HG03108 (cell line): Measurements from ENCODE around the gene PLEKHG3.
"Not testable (repeated sequence)": the region's sequence is repeated elsewhere in the genome, so short reads cannot be mapped to it uniquely, and the experiment has no call there.

Experiments used
- ATAC-seq: cut with Tn5 transposase; IDR thresholded peaks from one replicate; pipeline ENCODE4 v1.9.1; 2021; ENCODE audit warnings: moderate library complexity; ENCODE audit not compliant: unreplicated experiment

The PLEKHG3 gene

GRCh38 chr14:64686282-64686615 lies 18.0 kb upstream of the PLEKHG3 start:
- no peak for ATAC-seq

GRCh38 chr14:64688031-64688430 lies 16.2 kb upstream of the PLEKHG3 start:
- ATAC-seq = no peak

DNA sequence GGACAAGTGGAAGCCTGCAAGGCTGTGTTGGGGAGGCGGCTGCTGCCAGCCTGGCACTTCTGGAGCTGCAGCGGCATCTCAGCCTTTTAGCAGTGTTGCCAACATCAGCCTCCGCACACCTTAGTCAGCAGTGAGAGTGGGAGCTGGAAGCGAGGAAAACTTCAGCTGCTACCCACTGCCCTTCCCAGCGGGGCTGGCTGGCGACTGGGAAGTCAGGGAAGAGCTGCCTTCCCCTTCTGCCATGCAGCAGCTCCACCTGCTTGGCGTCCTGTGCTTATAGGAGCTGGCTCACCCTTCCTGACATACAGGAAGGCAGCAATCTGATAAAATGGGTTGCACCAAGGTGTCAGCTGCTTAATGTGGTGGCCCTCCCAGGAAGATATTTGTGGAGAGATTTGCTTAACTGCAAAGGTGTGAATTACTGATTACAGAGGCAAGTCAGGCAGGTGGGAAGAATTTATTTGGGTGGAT lies 15.4 kb upstream of the PLEKHG3 start:
- no peak for ATAC-seq

GRCh38 chr14:64689289-64689688 lies 14.9 kb upstream of the PLEKHG3 start:
- ATAC-seq = no peak

DNA sequence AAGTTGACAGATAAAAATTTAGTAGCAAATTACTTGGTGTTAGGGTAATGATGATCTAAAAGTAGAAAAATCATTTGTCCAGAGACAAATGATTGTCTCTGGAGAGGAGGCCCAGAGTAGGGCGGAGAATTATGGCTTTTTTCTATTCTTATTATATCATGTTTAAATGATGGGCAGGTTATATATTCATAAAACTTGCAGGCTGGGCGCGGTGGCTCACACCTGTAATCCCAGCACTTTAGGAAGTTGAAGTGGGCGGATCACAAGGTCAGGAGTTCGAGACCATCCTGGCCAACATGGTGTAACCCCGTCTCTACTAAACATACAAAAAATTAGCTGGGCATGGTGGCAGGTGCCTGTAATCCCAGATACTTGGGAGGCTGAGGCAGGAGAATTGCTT lies 13.6 kb upstream of the PLEKHG3 start:
- not testable (repeated sequence) for ATAC-seq

DNA sequence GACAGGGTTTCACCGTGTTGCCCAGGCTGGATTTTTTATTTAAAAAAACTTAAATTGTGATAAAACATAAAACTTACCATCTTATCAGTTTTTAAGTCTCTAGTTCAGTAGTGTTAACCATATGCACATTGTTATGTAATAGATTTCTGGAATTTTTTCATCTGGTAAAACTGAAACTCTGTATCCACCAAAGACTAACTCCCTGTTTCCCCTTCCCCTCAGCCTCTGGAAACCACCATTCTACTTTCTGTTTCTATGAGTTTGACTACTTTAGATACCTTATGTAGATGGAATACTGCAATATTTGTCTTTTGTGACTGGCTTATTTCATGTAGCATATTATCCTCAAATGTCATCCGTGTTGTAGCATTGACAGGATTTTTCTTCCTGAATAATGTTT lies 12.8 kb upstream of the PLEKHG3 start:
- ATAC-seq = no peak

DNA sequence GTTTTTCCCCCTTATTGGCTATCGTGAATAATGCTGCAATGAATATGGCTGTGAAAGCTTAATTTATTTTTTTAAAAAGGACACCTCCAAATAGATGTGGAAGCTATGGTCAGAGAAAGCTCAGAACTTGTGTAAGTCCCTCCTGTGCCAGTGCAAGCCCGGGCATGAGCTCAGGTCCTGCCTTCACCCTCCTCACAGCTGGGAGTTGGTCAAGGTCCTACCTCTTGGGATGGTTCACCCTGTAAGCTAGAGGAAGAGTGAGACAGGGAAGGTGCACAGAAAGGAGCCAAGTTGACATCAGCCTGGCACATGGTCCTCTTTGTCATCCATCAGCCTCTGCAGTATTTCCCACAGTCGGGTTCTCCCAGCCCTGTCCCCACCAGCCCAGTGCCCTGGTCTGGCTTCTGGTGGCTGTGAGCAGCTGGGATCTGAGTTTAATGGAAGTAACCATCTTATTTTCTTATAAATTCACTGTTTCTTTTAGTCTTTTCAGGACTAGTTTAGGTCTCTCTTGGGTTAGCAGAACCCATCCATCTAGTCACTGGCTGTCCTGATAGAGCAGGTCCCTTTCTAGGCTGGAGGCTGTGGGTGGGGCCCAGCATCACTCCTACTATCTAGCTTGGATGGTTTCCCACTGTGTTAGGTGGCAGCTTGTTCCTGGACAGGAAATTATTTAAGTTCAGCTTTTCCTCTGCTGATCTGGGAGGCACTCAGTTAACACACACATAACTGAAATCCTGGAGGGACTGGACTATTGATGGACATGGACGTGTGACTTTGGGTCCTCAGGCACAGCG lies 11.8 kb upstream of the PLEKHG3 start:
- ATAC-seq = no peak

DNA sequence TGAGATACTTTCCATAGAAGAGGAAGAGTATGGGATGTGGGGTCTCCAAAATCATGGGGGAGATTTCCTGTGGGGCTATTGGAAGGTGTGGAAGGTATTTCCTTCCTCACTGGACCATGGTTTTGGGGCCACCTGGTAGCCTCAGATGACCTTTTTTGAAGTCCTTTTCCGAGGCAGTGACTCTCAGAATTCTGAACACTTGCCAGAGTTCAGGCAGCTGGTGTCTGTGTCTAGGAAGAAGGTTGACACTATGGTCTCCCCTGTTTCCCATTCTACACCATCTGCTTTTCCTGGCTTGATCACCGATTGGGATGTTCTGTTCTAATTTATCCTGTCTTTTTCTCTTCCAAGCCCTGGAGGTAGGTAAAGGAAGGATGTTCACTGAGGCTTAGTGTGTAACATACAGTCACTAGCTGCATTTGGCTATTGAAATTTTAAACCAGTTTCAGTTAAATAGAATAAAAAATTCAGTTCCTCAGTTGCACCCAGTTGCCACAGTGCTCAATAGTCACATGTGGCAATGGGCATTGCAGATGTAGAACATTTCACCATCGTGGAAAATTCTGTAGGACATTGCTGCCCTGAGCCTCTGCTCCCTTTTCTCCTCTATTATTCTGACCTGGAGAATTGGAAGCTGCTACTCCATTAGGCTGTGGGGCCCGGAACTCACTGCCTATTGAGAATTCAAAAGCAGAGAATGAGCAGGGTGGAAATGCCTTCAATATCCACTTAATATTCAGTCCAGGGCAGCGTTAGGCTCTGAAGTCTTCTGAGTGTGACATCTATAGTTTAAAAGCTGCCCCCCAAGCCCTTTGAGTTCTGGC lies 11.0 kb upstream of the PLEKHG3 start:
- ATAC-seq = no peak

- ATAC-seq = no peak
Measured at GRCh38 chr14:64693810-64694165, 10.4 kb upstream of the PLEKHG3 start.

DNA sequence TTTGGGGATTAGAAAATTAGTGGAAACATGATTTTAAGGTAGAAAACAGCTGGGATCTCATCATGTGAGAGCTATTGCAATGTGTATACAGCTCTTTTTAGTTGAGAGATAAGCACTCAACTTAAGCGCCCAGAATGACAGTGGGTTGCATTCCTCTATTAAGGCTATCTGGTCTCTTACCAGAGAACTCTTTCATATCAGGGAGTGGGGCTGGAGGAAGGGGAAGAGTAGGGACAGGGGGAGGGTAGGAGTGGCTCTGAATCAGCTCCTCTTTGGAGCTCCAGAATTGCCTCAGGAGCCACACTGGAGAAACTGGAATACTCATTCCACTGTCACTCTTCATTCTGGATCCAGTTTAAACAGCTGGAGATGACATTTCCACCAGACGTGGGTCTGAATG lies 9.2 kb upstream of the PLEKHG3 start:
- no peak for ATAC-seq

DNA sequence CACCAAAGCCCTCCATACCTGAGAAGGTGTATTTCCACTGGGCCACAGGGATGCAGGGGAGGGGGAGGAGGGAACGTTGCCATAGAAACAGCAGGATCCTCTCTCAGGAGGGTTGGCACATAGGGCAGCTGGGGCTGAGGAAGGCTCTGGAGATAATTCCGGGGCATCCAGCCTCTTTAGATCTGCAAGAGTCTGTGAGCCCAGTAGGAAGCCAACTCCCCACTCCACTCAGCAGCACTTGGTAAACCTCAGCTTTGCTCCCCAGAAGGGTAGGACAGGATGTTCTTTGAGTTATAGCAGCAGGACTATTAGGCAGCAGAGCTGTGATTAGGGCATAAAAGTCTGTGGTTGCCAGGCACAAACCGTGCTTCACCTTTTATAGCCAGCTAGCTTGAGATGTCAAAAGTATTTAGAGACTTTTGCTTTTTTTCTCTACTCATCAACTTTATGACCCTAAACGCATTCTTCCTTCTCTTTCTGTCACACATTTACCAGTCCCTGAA lies 7.8 kb upstream of the PLEKHG3 start:
- ATAC-seq = no peak

DNA sequence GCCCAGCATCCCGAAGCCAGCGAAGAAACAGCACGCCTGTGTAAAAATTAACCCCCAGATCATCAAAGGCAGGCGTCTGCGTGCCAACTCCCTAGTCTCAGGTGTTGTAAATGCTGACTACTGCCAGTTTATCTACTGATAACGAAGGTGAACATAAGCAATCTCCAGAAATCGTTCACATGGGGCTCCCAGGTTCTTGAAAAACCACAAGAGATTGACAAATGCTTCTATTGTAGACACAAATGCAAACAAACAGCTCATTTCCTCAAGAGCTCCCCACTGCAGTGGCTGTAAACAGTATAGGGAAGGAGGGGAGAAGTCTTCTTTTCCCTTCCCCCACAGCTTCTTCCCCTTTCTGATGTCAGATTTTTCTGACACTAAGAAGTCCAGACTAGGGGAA lies 5.3 kb upstream of the PLEKHG3 start:
- ATAC-seq = no peak

GRCh38 chr14:64700290-64700689 lies 3.9 kb upstream of the PLEKHG3 start:
- ATAC-seq = no peak

- ATAC-seq = no peak
Measured at GRCh38 chr14:64700894-64701293, 3.3 kb upstream of the PLEKHG3 start.

DNA sequence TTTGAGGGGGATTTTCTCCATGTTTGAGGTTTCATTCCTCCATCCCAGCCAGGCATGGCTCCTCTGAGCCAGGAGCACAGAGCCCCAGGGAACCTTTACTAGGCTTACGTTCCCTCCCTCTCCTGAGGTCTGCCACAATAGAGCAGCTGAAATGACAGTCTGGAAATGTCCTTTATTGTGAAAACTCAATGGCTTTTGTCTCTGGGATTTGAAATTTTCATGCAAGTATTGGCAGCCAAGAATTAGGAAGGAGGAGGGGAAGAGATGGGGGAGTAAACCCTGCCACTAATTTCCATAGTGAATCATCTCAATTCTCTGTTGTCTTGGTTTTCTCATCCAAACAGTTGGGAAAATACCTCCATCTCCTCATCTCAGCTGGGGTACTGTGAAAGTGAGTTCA lies 2.6 kb upstream of the PLEKHG3 start:
- ATAC-seq = no peak

DNA sequence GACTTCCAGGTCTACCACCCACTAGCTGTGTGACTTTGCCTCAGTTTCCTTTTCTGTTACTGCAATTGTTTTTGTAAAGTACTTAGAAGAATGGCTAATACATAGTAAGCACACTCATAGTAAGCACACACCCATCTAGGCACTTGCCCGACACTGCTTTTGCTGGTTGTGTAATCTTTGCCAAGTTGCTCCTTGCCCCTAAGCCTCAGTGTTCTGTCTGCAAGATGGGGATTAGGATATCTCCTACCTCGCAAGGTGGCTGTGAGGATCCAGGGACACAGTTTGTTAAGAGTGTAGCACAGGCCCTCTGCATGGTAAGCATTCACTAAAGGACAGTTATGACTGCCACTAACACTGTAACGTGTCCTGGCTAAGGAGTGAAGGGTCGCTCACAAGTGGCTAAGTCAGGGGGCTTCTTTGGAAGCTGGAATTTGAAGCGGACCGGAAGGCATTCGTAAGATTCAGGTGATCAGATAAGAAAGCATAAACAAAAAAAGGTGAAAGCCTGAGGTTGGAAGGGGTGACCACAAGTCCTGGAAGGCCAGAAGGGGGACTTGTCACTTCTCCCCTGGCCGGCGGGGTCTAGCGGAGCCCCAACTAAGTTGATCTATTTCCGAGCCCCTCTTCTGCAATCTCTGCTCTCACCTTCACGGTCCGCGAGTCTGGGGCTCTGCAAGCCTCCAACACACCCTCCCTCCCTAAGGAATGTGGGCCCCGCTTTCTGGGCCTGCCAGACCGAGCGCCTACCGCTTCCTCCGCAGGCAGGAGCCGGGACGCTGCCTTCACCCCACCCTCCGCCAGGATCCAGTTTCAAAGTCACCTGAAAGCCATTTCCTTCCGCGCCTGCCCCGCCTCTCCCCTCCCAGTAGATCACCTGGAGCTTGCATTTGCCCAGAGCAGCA lies 1.5 kb upstream of the PLEKHG3 start:
- ATAC-seq = no peak

DNA sequence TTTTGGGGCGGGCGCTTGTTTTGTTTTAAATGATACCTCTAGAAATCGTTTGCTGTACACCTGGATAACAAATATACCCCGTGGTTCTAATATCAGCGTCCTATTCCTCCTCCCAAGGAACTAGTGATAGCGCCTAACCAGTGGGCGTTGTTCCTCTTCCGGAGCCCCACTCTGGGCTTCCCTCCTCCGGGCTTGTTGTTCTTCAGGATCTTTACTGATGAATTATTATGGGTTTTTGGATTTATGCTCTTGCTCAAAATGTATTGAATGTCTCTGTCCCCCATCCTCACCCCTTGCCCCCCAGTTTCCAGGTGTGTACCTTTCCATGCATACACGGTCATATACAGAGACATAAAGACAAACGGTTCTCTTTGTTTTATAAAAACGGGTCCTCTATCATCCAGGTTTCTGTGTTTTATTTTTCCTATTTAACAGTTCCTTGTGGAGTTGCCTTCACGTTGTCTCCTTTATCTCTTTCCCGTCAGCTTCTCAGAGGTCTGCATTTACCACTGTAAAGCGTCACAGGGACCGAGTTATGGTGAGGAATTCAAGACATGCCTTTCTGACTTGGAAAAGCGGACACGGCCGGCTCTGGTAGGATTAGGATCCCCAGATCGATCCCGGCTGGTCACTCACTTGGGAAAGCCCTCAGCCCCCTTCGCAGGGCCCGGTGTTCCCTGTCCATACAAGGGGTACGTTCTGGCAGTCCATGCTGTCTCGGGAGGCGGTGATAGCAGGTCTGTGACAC lies 655 bp upstream of the PLEKHG3 start:
- ATAC-seq = no peak

DNA sequence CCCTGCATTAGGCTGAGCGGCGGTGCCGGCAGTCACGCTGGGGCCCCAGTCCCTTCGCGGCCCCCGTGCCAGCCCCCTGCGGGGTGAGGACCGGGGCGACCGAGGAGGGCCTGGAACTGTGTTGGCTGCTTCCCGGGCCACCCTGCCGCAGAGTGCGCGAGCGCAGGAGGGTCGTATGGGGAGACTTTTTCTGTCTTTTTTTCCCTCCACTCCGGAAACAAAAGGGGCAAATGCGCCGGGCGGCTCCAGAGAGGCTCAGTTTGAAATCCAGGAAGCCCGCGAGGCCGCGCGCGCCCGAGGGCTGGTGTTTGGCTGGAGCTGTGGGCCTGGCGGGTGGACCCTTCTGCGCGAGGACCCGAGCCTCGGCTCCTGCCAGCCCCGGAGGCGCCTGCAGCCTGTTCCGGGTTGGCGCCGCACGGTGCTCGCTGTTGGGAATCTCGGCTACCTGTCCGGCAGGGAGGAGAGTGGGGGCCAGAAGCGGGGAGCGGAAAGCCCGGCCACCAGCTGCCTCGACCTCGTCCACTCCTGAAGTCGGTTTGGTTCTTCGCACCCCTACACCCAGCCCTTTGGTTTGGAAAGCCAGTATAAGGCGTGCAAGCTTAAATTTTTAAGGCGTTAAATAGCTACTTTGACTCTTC lies 638 bp downstream of the PLEKHG3 start:
- no peak for ATAC-seq

GRCh38 chr14:64705381-64706118 lies 1.3 kb downstream of the PLEKHG3 start:
- ATAC-seq = no peak
